Anterior cingulate cortex (tissue), 58 donors: ENCODE results near the gene FBXO41.
A peak's percentile ranks its signal among the peaks of the same experiment; 100 is the strongest.

ENCODE experiments used
- DNase-seq, 58 donors: peaks; one replicate each; lab custom pipeline; 2025; lab: John Stamatoyannopoulos, UW

Gene FBXO41, protein sequence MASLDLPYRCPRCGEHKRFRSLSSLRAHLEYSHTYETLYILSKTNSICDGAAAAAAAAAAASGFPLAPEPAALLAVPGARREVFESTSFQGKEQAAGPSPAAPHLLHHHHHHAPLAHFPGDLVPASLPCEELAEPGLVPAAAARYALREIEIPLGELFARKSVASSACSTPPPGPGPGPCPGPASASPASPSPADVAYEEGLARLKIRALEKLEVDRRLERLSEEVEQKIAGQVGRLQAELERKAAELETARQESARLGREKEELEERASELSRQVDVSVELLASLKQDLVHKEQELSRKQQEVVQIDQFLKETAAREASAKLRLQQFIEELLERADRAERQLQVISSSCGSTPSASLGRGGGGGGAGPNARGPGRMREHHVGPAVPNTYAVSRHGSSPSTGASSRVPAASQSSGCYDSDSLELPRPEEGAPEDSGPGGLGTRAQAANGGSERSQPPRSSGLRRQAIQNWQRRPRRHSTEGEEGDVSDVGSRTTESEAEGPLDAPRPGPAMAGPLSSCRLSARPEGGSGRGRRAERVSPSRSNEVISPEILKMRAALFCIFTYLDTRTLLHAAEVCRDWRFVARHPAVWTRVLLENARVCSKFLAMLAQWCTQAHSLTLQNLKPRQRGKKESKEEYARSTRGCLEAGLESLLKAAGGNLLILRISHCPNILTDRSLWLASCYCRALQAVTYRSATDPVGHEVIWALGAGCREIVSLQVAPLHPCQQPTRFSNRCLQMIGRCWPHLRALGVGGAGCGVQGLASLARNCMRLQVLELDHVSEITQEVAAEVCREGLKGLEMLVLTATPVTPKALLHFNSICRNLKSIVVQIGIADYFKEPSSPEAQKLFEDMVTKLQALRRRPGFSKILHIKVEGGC

DNA sequence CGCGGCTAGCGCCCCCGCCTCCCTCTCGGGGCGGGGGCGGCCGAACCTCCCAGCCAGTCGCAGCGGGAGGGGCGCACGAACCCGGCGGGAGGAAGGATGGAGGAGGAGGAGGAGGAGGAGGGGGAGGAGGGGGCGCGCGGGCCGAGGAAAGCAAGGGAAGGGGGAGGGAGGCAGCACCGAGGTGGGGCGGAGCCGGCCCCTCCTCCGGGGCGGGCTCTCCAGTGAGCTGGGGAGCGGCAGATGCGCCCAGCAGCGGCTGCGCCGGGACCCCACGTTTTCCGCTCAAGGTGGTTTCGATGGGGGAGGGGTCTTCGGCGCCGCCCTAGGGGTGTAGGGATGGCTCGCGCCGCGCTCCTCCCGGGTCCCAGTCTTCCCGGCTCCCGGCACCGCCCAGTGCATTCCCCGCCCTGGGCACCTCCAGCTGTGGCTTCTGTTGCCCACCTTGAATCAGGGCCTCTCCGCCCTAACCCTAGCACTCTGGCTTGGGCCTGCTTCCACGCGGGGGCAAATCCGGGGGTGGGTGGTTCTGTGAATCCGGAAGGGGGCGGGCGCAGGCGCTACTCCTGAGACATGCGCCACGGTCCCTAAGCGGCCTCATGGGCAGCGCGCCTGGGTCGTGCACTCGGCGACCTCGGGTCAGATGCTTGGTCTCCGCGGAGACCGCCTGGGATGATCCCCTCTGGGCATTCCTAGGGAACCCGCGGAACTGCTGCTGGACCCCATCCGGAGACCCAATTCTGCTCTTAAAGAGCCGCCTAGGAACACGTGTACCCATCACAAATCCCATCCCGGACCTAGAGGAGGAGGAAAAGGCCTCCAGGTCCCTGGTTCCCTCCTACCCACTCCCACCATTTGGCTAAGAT lies at the start of gene FBXO41:
Gene FBXO41, minus strand, starts transcription at position 183 of the 863 bp plus-strand sequence. CDS start 14,848 bp downstream, outside the sequence.
- DNase-seq = peak in 28 of 58 donors; percentile 26 to 76 (median 50)

DNA sequence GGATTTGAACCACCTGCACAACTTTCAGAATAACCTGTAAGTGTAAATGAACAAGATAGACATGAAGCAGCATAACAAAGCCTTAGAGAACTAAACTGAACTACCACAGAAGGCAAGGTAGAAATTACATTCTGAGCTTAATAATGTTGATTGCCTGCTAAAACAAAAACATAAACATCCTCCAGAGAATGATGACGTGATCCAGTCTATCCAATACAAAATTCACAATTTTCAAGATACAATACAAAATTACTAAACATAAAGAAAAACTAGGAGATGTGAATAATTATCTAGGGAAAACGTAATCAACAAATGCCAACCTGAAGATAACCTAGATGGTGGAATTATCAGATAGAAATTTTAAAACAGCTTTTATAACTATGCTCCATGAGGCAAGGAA lies 49.8 kb upstream of the FBXO41 start:
- no peak for DNase-seq

DNA sequence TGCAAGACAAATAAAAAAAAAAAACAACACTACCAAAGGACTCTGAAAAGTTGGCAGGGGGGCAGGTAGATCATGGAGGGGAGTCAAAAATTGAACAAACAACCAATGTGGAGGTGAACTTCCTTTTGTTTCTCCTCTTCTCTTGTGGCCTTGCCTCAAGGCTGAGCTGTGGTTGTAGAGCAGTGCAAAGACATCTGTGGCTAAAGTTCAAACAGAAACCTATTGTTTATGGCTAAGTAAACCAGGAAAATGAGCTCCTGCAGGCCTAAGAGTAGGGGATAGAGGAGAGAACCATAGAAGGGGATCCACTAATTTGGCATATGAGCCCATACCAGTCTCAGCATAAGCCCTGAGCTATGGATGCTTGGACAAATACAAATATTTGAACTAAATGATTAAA lies 49.3 kb upstream of the FBXO41 start:
- no peak for DNase-seq

DNA sequence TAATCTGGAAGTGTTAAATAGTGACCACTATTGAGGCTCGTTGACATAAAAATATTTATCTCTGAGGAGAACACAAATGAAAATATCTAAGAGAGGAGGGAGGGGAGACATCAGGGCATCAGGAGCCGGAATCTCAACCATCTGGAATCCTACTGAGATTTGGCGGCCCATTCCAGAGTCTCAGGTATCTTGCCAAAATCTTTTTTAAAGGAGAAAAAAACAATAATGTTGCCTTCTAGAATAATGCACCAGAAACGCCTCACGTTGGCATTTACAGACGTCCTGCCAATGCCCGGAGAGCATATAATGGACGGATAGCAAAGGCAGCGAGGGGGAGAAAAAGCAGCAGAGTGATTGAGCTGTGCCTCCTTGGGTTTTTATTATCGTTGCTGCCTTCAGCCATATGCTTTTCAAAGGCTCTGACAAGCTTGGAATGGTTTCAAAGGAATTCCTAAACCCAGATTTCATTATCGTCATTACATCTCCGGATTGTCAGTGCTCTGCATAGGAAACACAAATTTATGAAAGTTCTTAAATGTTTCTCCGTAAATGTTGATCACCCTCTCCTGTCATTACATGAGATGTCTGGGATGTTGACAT lies 39.9 kb upstream of the FBXO41 start:
- DNase-seq = no peak

DNA sequence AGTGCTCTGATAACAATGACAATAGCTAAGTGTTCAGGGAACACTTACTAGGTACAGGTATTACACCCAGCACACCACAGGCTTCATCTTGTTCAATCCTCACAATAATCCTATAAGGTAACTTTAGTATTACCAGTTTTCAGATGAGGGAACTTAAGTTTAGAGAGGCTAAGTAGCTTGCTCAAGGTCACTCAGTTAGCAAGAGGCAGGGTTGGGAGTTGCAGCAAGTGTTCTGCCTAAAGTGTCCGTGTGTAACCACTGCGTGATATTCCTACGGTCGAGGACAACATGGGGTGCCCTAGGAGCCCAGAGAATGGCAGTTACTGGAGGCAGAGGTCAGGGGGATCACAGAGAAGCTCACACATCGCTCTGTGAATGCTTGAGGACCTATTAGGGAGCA lies 39.3 kb upstream of the FBXO41 start:
- no peak for DNase-seq

DNA sequence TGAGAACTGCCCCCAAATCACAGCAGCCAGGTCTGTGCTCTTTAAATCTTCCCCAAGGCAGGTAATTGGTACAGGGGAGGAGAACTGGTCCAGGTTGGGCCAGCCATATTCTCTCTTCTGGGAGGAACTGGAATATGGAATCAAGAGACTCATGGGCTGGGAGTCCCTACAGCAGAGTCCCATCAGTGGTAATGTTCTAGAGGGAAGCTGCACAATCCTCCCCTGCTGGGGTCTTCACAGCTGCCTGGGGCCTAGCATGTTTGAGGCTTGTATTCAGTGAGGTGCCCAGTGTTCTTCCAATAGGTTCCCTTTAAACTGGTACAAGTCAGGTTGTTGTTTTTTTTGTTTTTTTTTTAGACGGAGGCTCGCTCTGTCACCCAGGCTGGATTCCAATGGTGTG lies 30.2 kb upstream of the FBXO41 start:
- no peak for DNase-seq

DNA sequence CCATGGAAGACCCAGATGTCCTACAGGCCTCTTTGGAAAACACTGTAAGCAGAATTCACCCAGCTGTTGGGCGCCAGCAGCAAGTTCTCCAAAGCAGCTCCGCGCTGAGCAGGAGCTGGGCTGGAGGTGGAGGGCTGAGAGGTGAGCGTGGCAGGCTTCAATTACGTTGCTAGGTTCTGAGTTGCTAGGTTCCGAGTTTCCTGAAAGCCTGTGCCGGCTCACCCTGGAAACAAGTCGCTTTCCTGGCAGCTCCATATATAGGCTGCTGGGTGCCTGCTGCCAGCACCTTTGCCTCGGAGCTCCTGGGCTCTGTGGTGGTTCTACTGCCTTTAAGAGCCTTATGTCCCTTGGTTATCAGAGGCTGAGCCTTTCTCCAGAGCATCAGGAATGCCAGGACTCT lies 23.4 kb upstream of the FBXO41 start:
- peak in 4 of 58 donors; percentile 14 to 44 (median 32) for DNase-seq

DNA sequence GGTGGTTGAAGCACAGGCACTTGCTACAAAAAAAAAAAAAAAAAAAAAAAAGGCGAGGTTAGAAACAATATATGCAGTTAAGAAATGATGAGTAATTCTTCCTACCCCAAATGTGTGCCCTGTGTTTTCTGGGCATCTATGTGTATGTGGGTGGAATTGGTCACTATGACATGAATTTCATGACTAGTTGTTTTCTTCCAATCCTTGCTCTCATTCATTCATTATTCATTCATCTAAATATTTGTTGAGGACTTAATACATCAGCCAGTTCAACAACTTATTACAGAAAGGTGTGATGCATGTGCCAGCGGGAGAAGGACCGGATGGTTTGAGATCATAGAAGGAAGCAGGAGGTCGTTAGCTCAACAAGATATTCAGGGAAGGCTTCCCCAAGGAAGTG lies 17.4 kb upstream of the FBXO41 start:
- no peak for DNase-seq

DNA sequence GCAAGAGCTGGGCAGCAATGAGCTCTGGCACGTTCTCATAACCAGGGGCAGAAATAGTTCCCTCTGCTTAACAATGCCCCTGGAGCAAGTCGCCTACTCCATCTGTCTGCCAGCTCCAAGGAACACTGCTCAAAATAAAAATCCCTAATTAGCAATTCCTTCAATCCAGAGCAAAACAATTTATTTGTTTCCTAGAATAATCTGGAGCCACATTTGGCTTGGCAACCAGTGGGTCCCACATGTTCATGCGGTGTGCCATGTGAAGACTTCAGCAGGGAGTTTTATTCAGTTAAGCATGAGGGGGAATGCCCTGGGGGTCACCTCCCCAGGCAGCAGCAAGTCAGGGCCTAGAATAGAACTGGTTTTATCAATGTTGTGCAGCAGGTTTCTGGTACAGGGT lies 16.6 kb upstream of the FBXO41 start:
- DNase-seq = no peak

DNA sequence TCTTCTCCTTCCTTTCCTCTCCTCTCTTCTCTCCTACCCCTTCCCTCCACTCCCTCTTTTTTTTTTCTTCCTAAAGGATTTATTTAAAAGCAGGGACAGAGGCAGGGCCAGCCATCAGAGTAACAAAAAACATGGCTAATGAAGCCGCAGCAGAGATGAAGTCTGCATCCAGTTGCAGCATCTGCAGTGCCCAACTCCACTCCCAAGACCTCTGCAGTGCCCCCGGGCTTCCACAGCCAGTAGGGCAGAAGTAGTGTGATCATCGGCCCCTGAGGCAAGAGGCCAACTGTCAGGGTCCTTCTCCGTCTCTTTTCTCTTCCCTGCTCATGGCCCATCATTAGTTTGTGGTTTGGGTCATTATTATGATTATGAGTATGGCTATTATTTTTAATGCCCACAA lies 13.3 kb upstream of the FBXO41 start:
- DNase-seq = no peak

DNA sequence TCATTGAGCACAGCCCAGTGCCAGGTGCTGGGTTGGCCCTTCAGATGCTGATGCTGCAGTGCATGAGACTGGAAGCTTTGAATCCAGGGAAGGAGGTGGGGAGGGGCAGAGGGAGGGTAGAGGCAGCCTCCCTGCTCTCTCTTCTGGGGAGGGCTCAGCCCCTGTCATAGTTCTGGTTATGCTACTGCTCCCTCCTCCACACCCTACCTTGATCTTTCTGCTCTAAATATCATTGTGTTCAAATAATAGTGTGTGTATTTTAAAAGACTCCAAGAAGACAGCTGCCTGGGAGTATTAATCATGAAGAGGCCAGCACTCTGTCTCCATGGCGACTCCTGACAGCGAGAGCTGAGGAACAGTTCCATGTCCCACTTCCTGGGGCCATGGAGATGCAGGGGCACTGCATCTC lies 12.9 kb upstream of the FBXO41 start:
- peak in 8 of 58 donors; percentile 9 to 42 (median 25) for DNase-seq

DNA sequence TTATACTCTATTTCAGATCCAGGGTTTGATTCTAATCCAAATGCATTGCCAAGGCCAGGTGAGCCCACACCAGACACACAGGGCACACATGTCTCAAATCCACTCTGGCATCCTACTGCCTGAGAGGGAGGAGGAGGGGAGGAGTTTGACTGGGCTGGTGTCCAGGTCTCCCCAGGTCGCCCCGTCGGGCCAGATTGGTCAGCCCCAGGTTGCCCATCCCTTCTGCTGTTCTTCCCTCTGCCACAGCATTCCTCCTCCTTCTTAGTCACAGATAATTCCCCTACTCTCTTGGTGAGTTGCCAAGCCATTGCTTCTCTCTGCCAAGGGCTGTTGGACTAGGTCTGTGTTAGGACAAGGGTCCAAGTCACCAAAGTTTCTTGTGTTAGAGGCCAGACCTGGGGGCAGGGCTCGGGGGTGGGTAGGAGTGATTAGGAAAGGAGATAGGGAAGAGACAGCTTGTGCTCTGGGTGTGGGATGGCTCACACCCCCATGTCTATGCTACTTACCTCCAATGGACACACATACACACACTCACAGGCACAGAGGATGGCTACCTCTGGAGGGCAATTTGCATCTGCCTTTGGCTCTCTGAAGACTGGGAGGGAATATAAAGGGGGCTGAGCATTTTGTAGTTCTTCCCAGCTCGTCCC lies 11.6 kb upstream of the FBXO41 start:
- DNase-seq = no peak

DNA sequence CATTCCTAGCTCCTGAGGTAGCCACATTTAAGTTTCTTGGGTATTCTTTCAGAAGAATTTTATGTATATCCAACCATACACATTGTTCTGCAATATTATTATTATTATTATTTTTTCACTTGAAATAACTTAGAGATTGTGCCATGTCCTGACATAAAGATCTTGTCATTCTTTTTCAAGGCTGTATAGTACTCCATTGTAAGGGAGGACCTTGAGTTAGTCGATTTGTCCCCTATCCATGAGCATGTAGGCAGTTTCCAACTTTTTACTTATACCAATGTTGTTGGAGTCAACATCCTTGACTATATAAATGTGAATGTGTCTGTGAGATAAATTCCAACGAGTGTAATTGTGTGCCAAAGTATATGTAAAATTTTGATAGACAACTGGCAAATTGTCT lies 10.0 kb upstream of the FBXO41 start:
- no peak for DNase-seq

DNA sequence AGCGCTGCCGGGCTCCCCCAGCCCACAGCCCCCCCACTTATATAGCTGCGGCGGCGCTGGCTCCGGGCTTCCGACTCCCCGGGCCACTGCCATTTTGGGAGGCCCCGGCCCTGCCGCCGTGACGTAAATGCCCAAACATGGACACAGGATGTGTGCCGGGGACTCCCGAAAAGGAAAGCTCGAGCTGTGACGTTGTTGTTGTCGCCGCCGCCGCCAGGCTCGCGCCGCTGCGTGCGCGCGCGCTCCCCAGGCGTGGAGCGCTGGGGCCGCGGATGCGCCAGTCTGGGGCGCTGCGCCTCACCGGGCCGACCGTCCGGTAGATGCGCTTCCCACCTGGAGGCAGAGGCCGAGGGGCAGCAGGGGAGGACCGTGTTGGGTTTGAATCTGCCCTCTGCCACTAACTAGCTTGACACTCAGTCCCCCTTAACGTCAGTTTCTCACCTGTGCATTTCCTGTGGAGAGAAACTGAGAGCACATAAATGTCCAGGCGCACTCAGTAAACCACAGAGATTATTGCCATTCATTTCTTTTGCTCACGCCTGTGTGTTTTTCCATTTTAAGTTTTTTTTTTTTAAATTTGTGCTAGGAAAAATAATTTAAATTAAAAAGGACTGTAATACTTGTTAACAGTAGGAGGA lies 9.4 kb upstream of the FBXO41 start, which contains the start of gene EGR4:
Gene EGR4, minus strand, starts transcription at position 15 of the 638 bp plus-strand sequence. CDS start 231 bp downstream, outside the sequence.
- peak in 52 of 58 donors; percentile 11 to 91 (median 62) for DNase-seq

DNA sequence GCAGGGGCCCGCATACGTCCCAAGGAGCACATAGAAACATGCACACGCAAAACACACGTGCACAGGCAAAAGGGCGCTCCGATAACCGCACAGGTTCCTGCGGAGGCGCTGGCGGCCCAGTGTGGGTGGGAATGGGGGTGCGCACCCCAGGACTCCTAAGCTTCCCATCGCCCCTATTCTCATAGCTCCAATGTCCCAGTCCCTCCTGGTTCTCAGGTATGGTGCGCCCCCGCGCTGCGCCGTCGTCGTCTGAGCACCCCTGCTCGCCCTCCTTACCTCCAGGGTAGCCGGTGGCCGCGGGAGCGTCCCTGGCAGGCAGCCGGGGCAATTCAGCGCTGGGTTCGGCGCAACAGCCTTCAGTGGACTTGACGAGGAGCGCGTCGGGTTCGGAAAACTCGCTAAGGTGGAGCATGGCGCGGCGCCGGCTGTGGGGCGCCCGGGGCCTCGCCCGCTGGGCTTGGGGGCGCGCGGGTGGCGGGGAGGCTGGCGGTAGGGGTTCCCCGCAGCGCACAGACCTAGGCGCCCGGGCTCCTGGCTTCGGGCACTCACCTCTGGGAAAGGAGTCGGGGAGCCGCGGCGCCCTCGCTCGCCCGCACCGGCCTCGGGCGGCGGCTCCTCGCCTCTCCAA lies 8.7 kb upstream of the FBXO41 start:
- no peak for DNase-seq

DNA sequence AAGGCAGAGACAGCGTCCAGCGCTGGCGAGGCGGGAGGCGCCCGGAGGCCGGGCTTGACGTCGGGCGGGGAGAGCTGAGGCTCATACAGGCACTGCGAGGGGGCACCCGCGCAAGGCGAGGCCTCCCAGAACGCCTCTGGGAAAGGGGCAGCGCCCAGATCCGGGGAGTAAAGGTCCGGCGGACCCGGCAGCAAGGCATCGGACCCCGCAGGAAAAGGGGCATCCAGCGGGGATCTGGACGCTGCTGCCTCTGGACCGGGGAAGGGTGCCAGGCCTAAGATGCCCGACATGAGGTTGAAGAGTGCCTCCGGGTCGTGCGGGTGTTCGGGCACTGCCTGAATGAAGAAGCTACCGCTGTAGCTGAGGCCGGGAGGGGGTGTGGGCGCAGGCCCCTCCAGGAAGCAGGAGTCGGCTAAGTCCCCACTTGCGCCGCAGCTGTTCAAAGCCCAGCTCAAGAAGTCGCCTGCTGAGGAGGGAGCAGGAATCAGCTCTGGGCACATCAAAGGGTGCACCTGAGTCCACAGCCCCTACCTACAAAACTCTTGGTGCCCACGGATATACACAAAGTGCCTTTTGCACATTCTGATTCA lies 8.1 kb upstream of the FBXO41 start:
- no peak for DNase-seq

DNA sequence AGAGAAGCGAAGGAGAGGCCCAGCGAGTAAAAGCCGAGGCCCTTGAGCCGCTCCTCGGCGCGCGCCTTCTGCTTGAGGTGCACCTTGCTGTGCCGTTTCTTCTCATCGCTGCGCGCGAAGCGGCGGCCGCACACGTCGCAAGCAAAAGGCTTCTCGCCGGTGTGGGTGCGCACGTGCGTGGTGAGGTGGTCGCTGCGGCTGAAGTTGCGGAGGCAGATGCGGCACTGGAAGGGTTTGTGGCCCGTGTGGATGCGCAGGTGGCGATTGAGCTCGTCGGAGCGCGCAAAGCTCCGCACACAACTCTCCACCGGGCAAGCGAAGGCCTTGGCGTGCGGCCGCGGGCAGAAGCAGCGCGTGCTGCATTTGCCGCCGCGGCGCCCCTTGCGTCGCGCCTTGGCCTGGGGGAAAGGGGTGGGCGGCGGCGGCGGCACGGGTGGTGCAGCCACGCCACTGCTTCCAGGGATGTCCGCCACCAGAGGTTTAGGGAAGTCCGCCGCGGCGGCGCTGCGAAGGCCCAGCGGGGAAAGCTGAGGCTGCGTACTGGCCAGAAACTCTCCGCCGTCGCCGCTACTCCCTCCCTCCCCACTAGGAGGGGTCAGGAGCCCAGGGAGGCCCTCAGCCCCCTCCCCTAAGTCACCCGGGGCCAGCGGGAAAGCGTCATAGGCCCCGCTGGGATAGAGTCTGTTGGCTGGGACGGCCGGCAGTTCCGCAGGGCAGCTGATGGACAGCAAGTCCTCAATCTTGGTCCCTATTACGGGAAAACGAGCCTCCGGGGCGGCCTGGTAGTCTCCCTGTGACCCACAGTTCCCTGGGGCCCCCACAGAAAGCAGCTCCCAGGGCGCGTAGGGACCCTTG lies 7.4 kb upstream of the FBXO41 start:
- DNase-seq = no peak
